Activated CD4-positive, alpha-beta T cell treated with anti-CD3 and anti-CD28 coated beads, Interleukin-10, Interleukin-2, amounts not matched to agents 100 ng/mL and 50 ng/mL, durations not matched to agents 16 hours and 8 hours (primary cell): ENCODE data around the gene FUOM.

Experiments used
- DNase-seq: peaks from one replicate; pipeline ENCODE4 v3.0.0-alpha.2; 2020

Gene FUOM

DNA sequence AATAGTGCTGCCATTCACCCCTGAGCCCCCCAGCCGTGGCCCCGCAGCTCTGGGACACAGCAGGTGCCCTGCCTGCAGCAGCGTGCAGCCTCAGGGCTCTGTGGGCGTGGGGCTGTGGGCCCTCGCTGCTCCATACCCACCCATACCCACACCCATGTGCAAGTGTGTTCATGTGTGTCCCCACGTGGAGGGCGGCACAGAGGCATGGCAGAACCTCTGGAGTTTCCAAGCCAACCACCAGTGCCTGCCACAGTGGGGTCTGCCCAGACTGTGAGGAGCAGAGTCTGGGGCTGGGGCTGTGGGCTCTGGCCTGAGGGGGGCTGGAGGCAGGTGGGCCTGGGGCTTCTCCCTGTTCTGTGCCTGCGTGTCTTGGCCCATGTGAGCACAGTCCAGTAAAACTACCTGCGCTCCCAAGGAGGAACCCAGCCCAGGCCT lies 8.2 kb downstream of the FUOM start:
- DNase-seq: no peak

- DNase-seq: no peak
Observed at GRCh38 chr10:133349160-133349568, 8.7 kb downstream of the FUOM start.

DNA sequence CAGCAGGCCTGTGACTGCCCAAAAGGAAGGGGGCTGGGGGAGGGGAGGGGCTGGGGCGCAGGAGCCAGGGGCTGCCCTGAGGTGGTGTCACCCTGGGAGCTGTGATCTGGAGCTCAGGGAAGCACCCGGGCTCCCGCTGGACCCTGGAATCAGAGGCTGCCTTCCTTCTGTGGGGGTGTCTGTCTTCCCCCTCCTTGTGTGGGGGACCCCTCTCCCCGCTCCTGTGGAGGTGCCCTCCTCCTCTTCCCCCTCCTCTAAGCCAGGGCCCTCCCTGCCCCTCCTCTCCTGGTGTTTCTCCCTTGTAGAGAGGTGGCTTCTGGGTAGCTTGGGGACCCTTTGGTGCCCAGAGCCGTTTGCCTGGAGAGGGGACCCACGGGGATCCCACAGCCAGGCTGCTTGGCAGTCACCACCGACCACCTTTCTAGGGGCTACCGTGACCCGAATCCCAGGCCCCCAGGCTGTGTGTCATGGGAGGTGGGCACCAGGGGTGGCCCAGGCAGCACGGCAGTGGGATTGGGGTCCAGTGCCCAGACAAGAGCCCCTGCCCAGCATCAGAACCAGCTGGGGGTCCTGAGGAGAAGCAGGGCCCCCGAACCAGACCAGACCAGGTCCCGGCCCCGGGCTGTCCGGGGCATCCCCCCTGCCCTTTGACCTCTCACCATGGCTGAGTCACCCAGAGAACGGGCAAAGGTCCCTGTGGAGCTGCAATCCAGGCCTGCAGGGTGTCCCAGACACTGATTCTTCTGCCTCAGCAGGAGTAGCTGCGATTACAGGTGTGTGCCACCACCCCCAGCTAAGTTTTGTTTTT lies 9.9 kb downstream of the FUOM start:
- DNase-seq: no peak

GRCh38 chr10:133346413-133346812 lies 11.4 kb downstream of the FUOM start:
- DNase-seq: no peak

- DNase-seq: no peak
Observed at GRCh38 chr10:133344236-133344635, 13.6 kb downstream of the FUOM start.

DNA sequence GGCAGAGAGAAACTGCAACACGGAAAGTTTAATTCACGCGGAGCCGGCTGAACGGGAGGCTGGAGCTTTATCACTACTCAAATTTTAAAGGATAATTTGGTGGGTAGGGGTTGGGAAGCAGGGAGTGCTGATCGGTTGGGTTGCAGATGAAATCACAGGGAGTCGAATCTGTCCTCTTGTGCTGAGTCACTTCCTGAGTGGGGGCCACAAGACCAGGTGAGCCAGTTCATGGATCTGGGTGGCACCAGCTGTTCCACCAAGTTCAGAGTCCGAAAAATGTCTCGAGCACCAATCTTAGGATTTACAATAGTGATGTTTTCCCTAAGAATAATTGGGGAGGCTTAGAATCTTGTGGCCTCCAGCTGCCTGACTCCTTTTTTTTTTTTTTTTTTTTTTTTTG lies 14.3 kb downstream of the FUOM start:
- no peak for DNase-seq

GRCh38 chr10:133342942-133343341 lies 14.9 kb downstream of the FUOM start:
- DNase-seq: no peak

DNA sequence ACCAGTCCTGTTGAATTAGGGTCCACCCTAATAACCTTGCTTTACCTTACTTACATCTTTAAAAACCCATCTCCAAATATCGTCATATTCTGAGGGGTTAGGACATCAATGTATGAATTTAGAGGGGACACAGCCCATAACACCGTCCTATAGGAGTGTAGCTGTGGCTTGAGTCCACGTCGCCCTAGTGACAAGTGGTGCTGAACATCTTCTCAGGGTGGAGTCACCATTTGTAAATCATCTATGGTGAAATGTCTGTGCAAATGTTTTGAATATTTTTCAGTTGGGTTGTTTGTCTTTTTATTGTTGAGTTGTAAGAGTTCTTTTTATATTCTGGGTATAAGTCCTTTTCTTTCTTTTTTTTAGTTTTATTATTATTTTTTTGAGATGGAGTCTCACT lies 15.8 kb downstream of the FUOM start:
- no peak for DNase-seq

DNA sequence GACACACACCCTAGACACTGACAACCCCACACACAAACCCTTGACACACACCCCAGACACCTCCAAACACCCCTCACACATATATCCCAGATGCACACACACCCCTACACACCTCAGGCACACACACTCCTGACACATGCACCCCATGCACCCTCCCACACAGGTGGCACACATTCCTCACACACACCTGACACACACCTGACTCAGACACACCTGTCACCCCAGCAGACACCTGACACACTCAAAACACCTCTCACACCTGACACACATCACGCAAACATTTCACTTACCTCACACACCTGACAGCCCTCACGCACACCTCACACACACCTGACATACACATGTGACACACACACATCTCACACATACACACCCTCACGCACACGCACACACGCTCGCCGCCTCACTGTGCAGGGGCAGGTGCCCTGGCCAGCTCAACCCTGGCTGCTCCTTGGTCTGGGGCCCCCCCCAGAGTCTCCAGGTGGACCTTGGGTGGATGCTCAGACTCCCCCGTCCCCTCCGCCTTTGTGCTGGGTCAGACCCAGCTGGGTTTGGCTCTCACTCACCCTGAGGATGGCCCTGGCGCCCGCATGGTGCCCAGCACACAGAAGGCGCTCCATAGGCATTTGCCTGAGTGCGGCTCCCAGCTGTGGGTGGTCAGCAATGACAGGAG lies 18.0 kb downstream of the FUOM start:
- DNase-seq: no peak

DNA sequence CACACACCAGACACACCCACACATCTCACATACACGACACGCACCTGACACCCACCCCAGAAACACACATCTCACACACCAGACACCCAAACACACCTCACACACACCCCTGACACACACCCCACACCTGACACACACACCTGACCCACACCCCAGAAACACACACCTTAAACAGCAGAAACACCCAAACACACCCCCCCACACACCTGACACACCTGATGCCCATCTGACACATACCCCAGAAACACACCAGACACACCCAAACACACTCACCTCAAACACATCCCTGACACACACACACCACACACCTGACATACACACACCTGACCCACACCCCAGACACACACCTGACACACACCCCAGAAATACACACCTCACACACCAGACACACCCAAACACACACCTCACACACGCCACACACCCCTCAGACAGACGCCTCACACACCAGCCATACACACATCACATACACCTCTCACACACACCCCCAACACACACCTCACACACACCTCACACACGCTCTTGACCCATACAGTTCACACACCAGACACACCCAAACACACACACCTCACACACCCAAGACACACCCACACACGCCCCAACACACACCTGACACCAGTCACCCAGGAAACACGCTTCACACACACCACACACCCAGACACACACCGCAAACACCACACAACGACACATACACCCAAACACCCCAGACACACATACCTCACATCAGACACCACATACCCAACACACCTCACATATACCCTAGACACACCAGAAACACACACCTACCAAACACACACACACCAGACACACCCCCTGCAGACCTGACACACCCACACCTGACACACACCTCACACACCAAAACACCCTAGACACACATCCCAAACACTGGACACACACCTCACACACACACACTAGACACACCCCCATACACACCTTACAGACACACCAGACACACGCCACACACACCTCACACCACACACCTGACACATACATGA lies 19.4 kb downstream of the FUOM start:
- DNase-seq: no peak

DNA sequence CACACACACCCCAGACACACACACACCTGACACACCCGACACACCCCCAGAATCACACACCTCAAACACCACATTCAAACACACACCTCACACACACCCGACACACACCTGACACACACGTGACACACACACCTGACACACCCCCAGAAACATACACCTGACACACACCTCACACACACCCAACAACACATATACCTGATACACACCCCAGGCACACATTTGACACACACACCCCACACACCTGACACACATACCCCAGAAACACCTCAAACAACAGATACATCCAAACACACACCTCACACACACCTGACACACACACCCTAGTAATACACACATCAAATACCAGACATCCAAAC lies 20.5 kb downstream of the FUOM start:
- DNase-seq: no peak

DNA sequence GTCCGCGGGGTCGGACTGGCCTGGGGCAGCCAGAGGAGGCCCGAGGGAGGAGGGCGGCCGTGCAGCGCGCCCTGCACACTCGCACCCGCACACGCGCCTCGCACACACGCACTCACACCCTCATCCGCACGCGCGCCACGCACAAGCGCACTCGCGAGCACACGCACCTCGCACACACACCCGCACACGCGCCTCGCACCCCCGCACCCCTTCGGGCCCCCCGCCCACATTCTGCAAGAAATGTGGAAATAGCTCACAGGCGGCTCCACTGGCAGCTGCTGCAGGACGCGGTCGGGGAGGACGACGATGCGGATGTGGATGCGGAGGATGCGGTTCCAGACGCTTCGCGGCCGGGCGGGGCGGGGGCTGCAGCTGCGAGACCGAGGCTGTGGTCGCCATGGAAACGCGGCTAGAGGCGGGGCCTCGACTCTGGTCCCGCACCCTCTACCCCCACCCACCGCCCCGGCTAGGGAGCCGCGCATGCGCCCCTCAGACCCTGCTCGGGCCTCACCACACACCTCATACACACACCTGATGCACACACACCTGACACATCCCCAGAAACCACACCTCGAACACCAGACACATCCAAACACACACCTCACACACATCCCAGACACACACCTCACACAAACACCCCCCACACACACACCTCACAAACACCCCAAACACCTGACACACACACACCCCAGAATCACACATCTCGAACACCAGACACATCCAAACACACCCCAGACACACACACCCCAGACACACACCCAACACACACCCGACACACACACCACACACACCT lies 21.0 kb downstream of the FUOM start, which contains the start of gene CALY:
Gene CALY (minus strand): TSS at position 320 of the 793 bp plus-strand sequence. CDS start 7,907 bp downstream, outside the sequence.
- DNase-seq: peak; percentile 49

GRCh38 chr10:133336118-133336576 lies 21.7 kb downstream of the FUOM start:
- DNase-seq: no peak

DNA sequence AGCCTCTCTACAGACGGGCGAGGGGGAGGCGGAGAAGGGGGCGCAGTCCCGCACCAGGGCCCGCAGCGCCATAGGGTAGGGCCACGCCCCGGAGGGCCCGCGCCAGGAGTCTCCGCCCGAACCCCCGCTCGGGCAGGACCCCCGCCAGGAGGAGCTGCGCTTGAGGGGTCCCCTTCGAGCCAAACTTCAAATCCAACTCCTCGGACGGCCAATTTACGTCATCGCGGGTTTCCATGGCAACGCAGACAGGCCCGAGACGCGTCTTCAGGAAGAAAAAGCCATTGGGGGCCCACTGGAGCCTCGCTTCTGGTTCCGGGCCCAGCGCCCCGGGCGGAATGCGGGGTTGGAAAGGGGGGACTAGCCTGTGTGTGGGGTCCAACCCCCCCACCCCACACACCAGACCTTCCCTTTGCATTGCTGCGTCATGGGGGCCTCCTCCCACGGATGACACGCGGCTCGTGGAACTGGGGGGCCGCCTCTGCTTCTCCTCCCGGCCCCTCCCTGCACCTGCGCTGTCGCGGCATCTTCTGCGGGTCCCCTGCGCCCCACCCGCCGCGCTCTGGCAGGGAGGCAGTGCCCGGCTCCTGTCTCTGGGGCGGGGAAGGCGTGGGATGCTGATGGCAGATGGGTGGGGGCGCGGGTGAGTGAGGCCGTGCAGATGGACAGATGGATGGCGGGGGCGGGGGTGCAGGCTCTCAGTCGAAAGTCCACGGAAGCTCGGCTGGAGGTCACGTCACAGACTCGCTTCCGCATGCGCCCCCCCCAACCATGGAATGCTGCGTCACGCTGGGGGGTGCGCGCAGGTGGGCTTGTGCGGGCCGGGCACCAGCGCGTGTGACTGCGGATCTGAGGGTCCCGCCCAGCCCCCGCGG lies 22.3 kb downstream of the FUOM start:
- DNase-seq: peak; percentile 62

- no peak for DNase-seq
Observed at GRCh38 chr10:133334503-133335245, 23.1 kb downstream of the FUOM start.

DNA sequence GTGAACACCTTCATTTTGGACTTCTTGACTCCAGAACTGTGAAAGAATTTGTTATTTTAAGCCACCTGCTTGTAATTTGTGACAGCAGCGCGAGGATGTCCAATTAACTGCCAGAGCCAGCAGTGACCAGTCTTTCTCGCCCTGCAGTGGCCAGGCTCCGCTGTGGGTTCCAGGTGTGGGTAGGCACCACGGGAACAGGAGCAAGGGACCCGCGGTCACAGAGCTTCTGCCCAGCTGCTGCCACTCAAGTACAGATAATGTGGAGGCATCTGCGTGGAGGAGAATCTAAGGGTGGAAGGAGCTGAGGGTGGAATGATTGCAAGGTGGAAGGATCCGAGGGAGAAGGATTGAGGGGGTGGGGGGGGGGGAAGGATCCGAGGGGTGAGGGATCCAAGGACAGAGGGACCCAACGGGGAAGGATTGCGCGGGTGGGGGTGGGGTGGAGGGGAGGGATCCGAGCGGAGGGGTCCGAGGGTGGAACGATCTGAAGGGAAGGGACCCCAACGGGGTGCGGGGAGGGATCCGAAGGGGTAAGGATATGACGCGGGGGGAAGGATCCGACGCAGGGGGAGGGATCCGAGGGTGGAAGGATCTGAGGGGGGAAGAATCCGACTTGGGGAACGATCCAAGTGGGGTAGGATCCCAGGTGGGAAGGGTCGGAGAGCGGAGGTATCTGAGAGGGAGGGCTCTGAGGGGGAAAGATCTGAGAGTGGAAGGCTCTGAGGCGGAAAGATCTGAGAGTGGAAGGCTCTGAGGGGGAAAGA lies 24.7 kb downstream of the FUOM start:
- no peak for DNase-seq

GRCh38 chr10:133329491-133330202 lies 28.2 kb downstream of the FUOM start:
- DNase-seq: peak; percentile 87

GRCh38 chr10:133328358-133329343 lies 29.2 kb downstream of the FUOM start:
- DNase-seq: no peak
